Liver (tissue), 9 donors: ENCODE results near the gene MYO16. TPM values are rescaled to one million over a fixed set of nuclear protein-coding genes. Genes with fewer than 3 reads are reported as not detected.

Experiments
- DNase-seq: peaks from one replicate; pipeline ENCODE4 v3.0.0-alpha.2; 2017; ENCODE audit warnings: low spot score
- H3K27ac ChIP-seq, 2 donors: one replicate each; pipeline ENCODE4 v1.7.0; 2013; ENCODE audit warnings: inconsistent platforms in 2 of 2, low read length in 2 of 2, control low read depth in 1 of 2, low read depth in 1 of 2, mild to moderate bottlenecking in 1 of 2
- H3K27me3 ChIP-seq, 4 donors: one replicate each; pipeline versions ENCODE4 v1.6.1 to v1.7.0; 2013; ENCODE audit warnings: low read length in 3 of 4, inconsistent platforms in 1 of 4, mild to moderate bottlenecking in 1 of 4, moderate library complexity in 1 of 4; ENCODE audit not compliant: control insufficient read depth in 4 of 4, insufficient read depth in 4 of 4
- H3K36me3 ChIP-seq, 4 donors: one replicate each; pipeline versions ENCODE4 v1.6.1 to v1.7.0; 2013; ENCODE audit warnings: low read length in 3 of 4, mild to moderate bottlenecking in 3 of 4, low read depth in 1 of 4, moderate library complexity in 1 of 4; ENCODE audit not compliant: control insufficient read depth in 4 of 4, insufficient read depth in 3 of 4
- H3K4me1 ChIP-seq, 4 donors: one replicate each; pipeline versions ENCODE4 v1.6.1 to v1.7.0; 2013; ENCODE audit warnings: low read length in 3 of 4, mild to moderate bottlenecking in 3 of 4, moderate library complexity in 1 of 4; ENCODE audit not compliant: control insufficient read depth in 4 of 4, insufficient read depth in 4 of 4
- H3K4me3 ChIP-seq, 3 donors: one replicate each; pipeline versions ENCODE4 v1.6.1 to v1.7.0; 2013; ENCODE audit warnings: low read length in 3 of 3, control low read depth in 1 of 3, low read depth in 1 of 3, mild to moderate bottlenecking in 1 of 3
- H3K9ac ChIP-seq, 2 donors: one replicate each; pipeline ENCODE4 v1.7.0; 2013; ENCODE audit warnings: low read length in 2 of 2, mild to moderate bottlenecking in 2 of 2, moderate library complexity in 2 of 2, control low read depth in 1 of 2, low read depth in 1 of 2
- H3K9me3 ChIP-seq, 4 donors: one replicate each; pipeline versions ENCODE4 v1.6.1 to v1.7.0; 2013; ENCODE audit warnings: low read length in 3 of 4; ENCODE audit not compliant: control insufficient read depth in 4 of 4
- CTCF ChIP-seq: fragments of 150-350 bp; IDR thresholded peaks from 2 replicates; pipeline ENCODE4 v1.5.1; 2017; ENCODE audit warnings: improper control_type of control experiment, low read depth, low read length; ENCODE audit not compliant: missing input control
- EGR1 ChIP-seq, 2 donors: IDR thresholded peaks; 2 replicates each; pipeline ENCODE4 v1.6.1; 2016 to 2018; ENCODE audit warnings: antibody characterized with exemption in 2 of 2, low read depth in 2 of 2
- FOXA1 ChIP-seq: IDR thresholded peaks from 2 replicates; pipeline ENCODE4 v1.6.1; 2016; ENCODE audit warnings: antibody characterized with exemption
- FOXA2 ChIP-seq: IDR thresholded peaks from 2 replicates; pipeline ENCODE4 v1.6.1; 2016; ENCODE audit warnings: antibody characterized with exemption
- GABPA ChIP-seq, 2 donors: IDR thresholded peaks in 1 of 2; conservative IDR thresholded peaks in 1 of 2; 2 replicates each; pipeline ENCODE4 v1.6.1; 2016; ENCODE audit warnings: antibody characterized with exemption in 2 of 2, mild to moderate bottlenecking in 1 of 2, moderate library complexity in 1 of 2
- HNF4A ChIP-seq, 2 donors: conservative IDR thresholded peaks; 2 replicates each; pipeline ENCODE4 v1.6.1; 2016; ENCODE audit warnings: antibody characterized with exemption in 2 of 2, mild to moderate bottlenecking in 2 of 2
- HNF4G ChIP-seq: IDR thresholded peaks from 2 replicates; pipeline ENCODE4 v1.6.1; 2016; ENCODE audit warnings: antibody characterized with exemption
- JUND ChIP-seq, 2 donors: IDR thresholded peaks; 2 replicates each; pipeline ENCODE4 v1.6.1; 2016; ENCODE audit warnings: antibody characterized with exemption in 2 of 2
- MAX ChIP-seq: IDR thresholded peaks from 2 replicates; pipeline ENCODE4 v1.6.1; 2016; ENCODE audit warnings: antibody characterized with exemption
- NR2F2 ChIP-seq: IDR thresholded peaks from 2 replicates; pipeline ENCODE4 v1.6.1; 2016; ENCODE audit warnings: antibody characterized with exemption
- RAD21 ChIP-seq, 2 donors: IDR thresholded peaks; 2 replicates each; pipeline ENCODE4 v1.6.1; 2016; ENCODE audit warnings: antibody characterized with exemption in 2 of 2, mild to moderate bottlenecking in 2 of 2
- REST ChIP-seq: IDR thresholded peaks from 2 replicates; pipeline ENCODE4 v1.6.1; 2016; ENCODE audit warnings: antibody characterized with exemption, mild to moderate bottlenecking
- RXRA ChIP-seq, 2 donors: IDR thresholded peaks; 2 replicates each; pipeline ENCODE4 v1.6.1; 2017 to 2018; ENCODE audit warnings: antibody characterized with exemption in 2 of 2, mild to moderate bottlenecking in 1 of 2
- SP1 ChIP-seq: IDR thresholded peaks from 2 replicates; pipeline ENCODE4 v1.6.1; 2018; ENCODE audit warnings: antibody characterized with exemption, mild to moderate bottlenecking
- TAF1 ChIP-seq: conservative IDR thresholded peaks from 2 replicates; pipeline ENCODE4 v1.6.1; 2016; ENCODE audit warnings: antibody characterized with exemption, mild to moderate bottlenecking
- YY1 ChIP-seq: IDR thresholded peaks from 2 replicates; pipeline ENCODE4 v1.6.1; 2016; ENCODE audit warnings: antibody characterized with exemption, mild to moderate bottlenecking
- WGBS: extraction: QIAGEN DNeasy Blood & Tissue Kit; methylation state at CpG from one replicate; pipeline ENCODE4 v1.1.7; 2013; 5-methylcytosine and 5-hydroxymethylcytosine counted together
- polyA plus RNA-seq, 2 donors: library from polyadenylated mRNA; stranded (reverse) in 1 of 2; unstranded in 1 of 2; fragments of 200-250 nt in 1 of 2; fragments of >200 nt in 1 of 2; fragmentation: Nextera tagmentation in 1 of 2; extraction: Ambion mirVana in 1 of 2; gene quantifications; one replicate each; pipeline versions ENCODE4 v1.2.1 to v1.2.3, GENCODE V29; 2013 to 2015
- total RNA-seq, 2 donors: library from RNA; depleted of rRNA; stranded (reverse); fragments of >200 nt; gene quantifications; one replicate each; pipeline ENCODE4 v1.2.3, GENCODE V29; 2014
- TF ChIP-seq, protein P1 (sequence below): IDR thresholded peaks from 2 replicates; pipeline ENCODE4 v1.6.1; 2016; ENCODE audit warnings: antibody characterized with exemption
- TF ChIP-seq, protein P2 (sequence below): IDR thresholded peaks from 2 replicates; pipeline ENCODE4 v1.6.1; 2016; ENCODE audit warnings: antibody characterized with exemption
- donor health status: healthy.
- donor health status: healthy.
- donor health status: healthy.
- donor health status: healthy.
- donor health status: healthy.

MYO16 gene
- total and polyA plus RNA-seq, 4 donors = 0.37 to 1.1 (median 0.68) TPM

GRCh38 chr13:108919036-108919907, 289.9 kb downstream of the MYO16 start:
- no peak overlapping the region for H3K4me3 ChIP-seq
- 85% methylated on average over 11 of the region's 11 CpGs for WGBS
- no peak overlapping the region for H3K9ac ChIP-seq
- H3K27me3 ChIP-seq = no peaks in the 10 kb centered on the region
- no peaks in the 10 kb centered on the region for H3K36me3 ChIP-seq
- no peaks in the 10 kb centered on the region for H3K9me3 ChIP-seq
- H3K4me1 ChIP-seq = peaks cover 0 to 27% (median 6%) of the 10 kb centered on the region in 4 donors
- TF ChIP-seq TAF1 (no peak), RXRA (IDR thresholded peaks at IDR 0.05) (no peak), GABPA (IDR thresholded peaks at IDR 0.05 in 1 of 2, conservative IDR thresholded peaks at IDR 0.05 in 1 of 2) (no peak), FOXA2 (no peak)
- peak overlapping the region; percentile 11 to 15 for H3K27ac ChIP-seq
- no peak for DNase-seq

- Histone ChIP-seq H3K9me3 (no peaks in the 10 kb centered on the region), H3K9ac (no peak overlapping the region), H3K4me1 (peaks cover 0 to 23% (median 4%) of the 10 kb centered on the region in 4 donors), H3K4me3 (no peak overlapping the region), H3K27ac (no peak overlapping the region), H3K36me3 (no peaks in the 10 kb centered on the region), H3K27me3 (no peaks in the 10 kb centered on the region)
- DNase-seq = no peak
- no peak for TF ChIP-seq NR2F2
- no peak for TF ChIP-seq EGR1 (IDR thresholded peaks at IDR 0.05; ENCODE audit: low read depth in 2 of 2)
- no peak for TF ChIP-seq FOXA2
- TF ChIP-seq FOXA1 = no peak
- TF ChIP-seq HNF4A (conservative IDR thresholded peaks at IDR 0.05) = no peak
- no peak for TF ChIP-seq RXRA (IDR thresholded peaks at IDR 0.05)
- no peak for TF ChIP-seq YY1
- TF ChIP-seq, protein P1, sequence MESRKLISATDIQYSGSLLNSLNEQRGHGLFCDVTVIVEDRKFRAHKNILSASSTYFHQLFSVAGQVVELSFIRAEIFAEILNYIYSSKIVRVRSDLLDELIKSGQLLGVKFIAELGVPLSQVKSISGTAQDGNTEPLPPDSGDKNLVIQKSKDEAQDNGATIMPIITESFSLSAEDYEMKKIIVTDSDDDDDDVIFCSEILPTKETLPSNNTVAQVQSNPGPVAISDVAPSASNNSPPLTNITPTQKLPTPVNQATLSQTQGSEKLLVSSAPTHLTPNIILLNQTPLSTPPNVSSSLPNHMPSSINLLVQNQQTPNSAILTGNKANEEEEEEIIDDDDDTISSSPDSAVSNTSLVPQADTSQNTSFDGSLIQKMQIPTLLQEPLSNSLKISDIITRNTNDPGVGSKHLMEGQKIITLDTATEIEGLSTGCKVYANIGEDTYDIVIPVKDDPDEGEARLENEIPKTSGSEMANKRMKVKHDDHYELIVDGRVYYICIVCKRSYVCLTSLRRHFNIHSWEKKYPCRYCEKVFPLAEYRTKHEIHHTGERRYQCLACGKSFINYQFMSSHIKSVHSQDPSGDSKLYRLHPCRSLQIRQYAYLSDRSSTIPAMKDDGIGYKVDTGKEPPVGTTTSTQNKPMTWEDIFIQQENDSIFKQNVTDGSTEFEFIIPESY = no peak
- TF ChIP-seq HNF4G = no peak
- TF ChIP-seq REST = no peak
- no peak for TF ChIP-seq TAF1
- no peak for TF ChIP-seq RAD21 (IDR thresholded peaks at IDR 0.05)
- no peak for TF ChIP-seq JUND (IDR thresholded peaks at IDR 0.05)
- TF ChIP-seq, protein P2, sequence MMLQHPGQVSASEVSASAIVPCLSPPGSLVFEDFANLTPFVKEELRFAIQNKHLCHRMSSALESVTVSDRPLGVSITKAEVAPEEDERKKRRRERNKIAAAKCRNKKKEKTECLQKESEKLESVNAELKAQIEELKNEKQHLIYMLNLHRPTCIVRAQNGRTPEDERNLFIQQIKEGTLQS = no peak
- no peak for TF ChIP-seq MAX
- no peak for TF ChIP-seq CTCF
- no peak for TF ChIP-seq GABPA (IDR thresholded peaks at IDR 0.05 in 1 of 2, conservative IDR thresholded peaks at IDR 0.05 in 1 of 2)
- TF ChIP-seq SP1 = no peak
- WGBS = 71% methylated on average over 4 of the region's 4 CpGs
Measured at GRCh38 chr13:108920137-108920536, 290.7 kb downstream of the MYO16 start.
